Activated T-helper 1 cell treated with anti-CD3 and anti-CD28 coated beads, Interleukin-12 subunit alpha, Interleukin-12 subunit beta, Interleukin-2, Interleukin-4 antibody, amounts not matched to agents 30 ng/mL and 10 ng/mL and 1 ng/mL, durations not matched to agents 14 hours and 24 hours and 36 hours (primary cell): ENCODE results near the gene SPP1. TPM values are rescaled to one million over a fixed set of nuclear protein-coding genes. Genes with fewer than 3 reads are reported as not detected.
"Not testable (repeated sequence)": the region's sequence is repeated elsewhere in the genome, so short reads cannot be mapped to it uniquely, and the experiment has no call there.

ENCODE experiments used
- DNase-seq: peaks from one replicate; pipeline ENCODE4 v3.0.0; 2021; ENCODE audit warnings: low spot score
- H3K27ac Mint-ChIP-seq: one replicate; pipeline ENCODE4 v1.8.0; 2021; ENCODE audit warnings: mild to moderate bottlenecking, mixed read lengths
- H3K27me3 Mint-ChIP-seq: one replicate; pipeline ENCODE4 v1.8.0; 2022; ENCODE audit warnings: mild to moderate bottlenecking, moderate library complexity, mixed read lengths; ENCODE audit not compliant: insufficient read depth
- H3K36me3 Mint-ChIP-seq: one replicate; pipeline ENCODE4 v1.8.0; 2021; ENCODE audit warnings: low read depth, mixed read lengths
- H3K4me1 Mint-ChIP-seq: one replicate; pipeline ENCODE4 v1.8.0; 2021; ENCODE audit warnings: low read depth, mixed read lengths
- H3K4me3 Mint-ChIP-seq: one replicate; pipeline ENCODE4 v1.8.0; 2021; ENCODE audit warnings: mild to moderate bottlenecking, moderate library complexity, mixed read lengths
- H3K9me3 Mint-ChIP-seq: one replicate; pipeline ENCODE4 v1.8.0; 2021; ENCODE audit warnings: mixed read lengths
- intact Hi-C: fragments of 100-400 bp; cut with micrococcal nuclease; formaldehyde crosslinking; loops from one replicate; pipeline ENCODE4 v1.15.1; 2024
- total RNA-seq: library from RNA; stranded (reverse); gene quantifications from 2 replicates; pipeline ENCODE4 v1.2.3, GENCODE V29; 2022

SPP1 gene
- total RNA-seq, 1 donor from 2014 or later, result 1.0 TPM

DNA sequence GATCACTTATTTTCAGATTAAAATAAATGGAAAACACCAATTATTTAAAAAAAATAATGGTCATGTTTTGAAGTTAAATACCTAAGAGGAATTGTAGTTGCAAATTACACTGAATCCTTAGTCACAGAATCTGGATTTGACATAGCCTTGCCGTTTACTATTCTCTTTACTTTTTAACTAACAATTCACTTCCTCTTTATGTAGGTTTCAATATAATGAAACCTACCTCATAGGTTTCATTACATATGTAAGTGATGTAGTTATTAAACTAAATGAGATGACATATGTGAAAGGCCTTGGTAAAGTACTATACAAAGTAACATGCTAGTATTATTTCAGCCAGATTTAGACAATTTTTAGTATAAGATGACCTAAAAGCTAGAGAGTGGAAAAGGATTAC, 6.5 kb downstream of the SPP1 start:
- H3K4me3 Mint-ChIP-seq, result no peak overlapping the region
- no peaks in the 10 kb centered on the region for H3K4me1 Mint-ChIP-seq
- intact Hi-C loops, result no loop called here
- peaks cover 25% of the 10 kb centered on the region for H3K27me3 Mint-ChIP-seq
- H3K27ac Mint-ChIP-seq, result no peak overlapping the region
- H3K36me3 Mint-ChIP-seq, result no peaks in the 10 kb centered on the region
- H3K9me3 Mint-ChIP-seq, result no peaks in the 10 kb centered on the region
- no peak for DNase-seq

DNA sequence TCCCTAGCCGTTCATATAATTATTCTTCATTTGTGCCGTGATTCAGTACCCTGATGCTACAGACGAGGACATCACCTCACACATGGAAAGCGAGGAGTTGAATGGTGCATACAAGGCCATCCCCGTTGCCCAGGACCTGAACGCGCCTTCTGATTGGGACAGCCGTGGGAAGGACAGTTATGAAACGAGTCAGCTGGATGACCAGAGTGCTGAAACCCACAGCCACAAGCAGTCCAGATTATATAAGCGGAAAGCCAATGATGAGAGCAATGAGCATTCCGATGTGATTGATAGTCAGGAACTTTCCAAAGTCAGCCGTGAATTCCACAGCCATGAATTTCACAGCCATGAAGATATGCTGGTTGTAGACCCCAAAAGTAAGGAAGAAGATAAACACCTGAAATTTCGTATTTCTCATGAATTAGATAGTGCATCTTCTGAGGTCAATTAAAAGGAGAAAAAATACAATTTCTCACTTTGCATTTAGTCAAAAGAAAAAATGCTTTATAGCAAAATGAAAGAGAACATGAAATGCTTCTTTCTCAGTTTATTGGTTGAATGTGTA, 7.0 kb downstream of the SPP1 start:
- H3K4me1 Mint-ChIP-seq, result no peaks in the 10 kb centered on the region
- H3K27me3 Mint-ChIP-seq, result peaks cover 23% of the 10 kb centered on the region
- intact Hi-C loops, result no loop called here
- H3K9me3 Mint-ChIP-seq, result no peaks in the 10 kb centered on the region
- no peaks in the 10 kb centered on the region for H3K36me3 Mint-ChIP-seq
- H3K27ac Mint-ChIP-seq, result no peak overlapping the region
- H3K4me3 Mint-ChIP-seq, result no peak overlapping the region
- DNase-seq, result no peak

DNA sequence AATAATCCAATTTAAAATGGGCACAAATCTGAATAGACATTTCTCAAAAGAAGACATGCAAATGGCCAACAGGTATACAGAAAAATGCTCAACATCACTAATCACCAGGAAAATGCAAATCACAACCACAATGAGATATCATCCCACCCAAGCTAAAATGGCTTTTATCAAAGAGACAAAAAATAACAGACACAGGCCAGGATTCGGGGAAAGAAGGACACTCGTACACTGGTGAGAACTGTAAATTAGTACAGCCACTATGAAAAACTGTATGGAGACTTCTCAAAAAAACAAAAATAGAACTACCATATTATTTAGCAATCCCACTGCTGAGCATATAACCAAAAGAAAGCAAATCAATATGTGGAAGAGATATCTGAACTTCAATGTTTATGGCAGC, 8.5 kb downstream of the SPP1 start:
- Mint-ChIP-seq H3K36me3 (no peaks in the 10 kb centered on the region), H3K9me3 (no peaks in the 10 kb centered on the region), H3K27me3 (peaks cover 21% of the 10 kb centered on the region), H3K4me1 (no peaks in the 10 kb centered on the region), H3K27ac (no peak overlapping the region), H3K4me3 (no peak overlapping the region)
- no peak for DNase-seq
- intact Hi-C loops, result no loop called here

DNA sequence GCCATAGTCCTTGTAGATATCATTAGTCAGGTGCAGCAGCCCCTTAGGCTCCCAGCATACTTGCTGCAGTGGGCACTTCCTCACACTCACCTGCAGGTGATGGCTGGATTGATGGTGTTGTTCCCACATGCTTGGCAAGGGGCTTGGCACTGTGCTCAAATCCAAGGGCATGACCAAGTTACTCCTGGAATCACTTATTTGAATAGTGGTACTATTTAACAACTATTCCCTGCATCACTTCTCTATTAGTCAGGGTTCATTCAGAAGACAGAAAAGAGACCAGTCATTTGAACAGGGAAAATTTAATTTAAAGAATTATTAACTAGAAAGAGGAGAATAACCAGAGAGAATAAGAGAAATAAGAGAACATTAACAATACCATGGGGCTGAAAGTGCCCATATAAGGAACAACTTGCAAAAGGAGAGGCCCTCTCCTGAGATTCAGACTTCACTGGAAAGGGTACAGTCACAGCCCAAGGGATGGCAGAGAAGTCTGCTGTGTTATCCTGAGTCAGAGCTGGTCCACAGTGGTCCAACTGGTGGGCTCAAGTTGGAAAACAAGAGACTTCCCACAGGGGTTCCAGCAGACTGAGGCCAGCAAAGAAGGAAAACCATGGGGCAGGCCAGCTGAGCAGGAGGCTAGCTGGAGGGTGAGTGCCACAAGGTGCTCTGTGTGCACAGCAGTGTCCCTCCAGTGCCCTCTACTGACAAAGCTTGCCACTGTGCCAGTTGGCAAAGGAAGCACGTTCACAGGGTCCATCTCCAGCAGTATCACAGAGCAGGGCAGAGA, 9.8 kb downstream of the SPP1 start:
- no peak for DNase-seq
- no peaks in the 10 kb centered on the region for H3K36me3 Mint-ChIP-seq
- intact Hi-C loops, result loop anchor here (1.0 kb wide), 1 partner anchor 132 kb away; no protein-coding TSS in a partner anchor

DNA sequence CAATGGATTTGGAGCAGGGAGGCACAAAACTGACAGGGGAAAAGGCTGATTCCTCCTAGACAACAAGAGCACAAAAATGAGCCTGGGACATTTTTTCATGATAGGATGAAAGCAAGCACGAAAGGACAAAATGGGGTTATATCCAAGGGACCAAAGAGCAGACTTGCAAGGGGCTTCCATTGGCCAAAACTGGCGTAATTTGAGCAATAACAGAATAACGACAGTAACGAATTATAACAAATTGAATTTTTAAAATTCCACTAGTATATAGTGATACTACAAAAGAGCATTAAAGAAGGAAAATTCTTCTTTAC, 10.3 kb downstream of the SPP1 start:
- Mint-ChIP-seq H3K36me3 (no peaks in the 10 kb centered on the region), H3K27me3 (peaks cover 18% of the 10 kb centered on the region), H3K9me3 (no peaks in the 10 kb centered on the region), H3K27ac (no peak overlapping the region), H3K4me1 (no peaks in the 10 kb centered on the region), H3K4me3 (no peak overlapping the region)
- intact Hi-C loops, result loop anchor here (1.0 kb wide), 1 partner anchor 133 kb away; no protein-coding TSS in a partner anchor
- no peak for DNase-seq

More for the DNA sequence above, 9.8 kb downstream of the SPP1 start:
- Mint-ChIP-seq H3K27me3 (peaks cover 18% of the 10 kb centered on the region), H3K4me1 (no peaks in the 10 kb centered on the region), H3K4me3 (no peak overlapping the region), H3K9me3 (no peaks in the 10 kb centered on the region), H3K27ac (no peak overlapping the region)

DNA sequence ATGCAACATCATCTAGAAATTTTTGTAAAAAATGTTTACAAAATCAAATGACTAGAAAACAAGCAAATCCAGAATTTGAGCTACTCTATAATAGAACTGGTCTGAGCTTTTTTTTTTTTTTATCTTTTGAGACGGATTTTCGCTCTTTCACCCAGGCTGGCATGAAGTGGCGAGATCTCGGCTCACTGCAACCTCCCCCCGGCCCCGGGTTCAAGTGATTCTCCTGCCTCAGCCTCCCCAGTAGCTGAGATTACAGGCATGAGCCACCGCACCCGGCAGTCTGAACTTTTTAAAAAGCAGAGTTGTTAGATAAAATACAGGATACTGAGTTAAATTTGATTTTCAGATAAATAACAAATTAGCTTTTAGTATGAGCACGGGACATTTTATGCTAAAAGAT, 11.0 kb downstream of the SPP1 start:
- Mint-ChIP-seq H3K9me3 (no peaks in the 10 kb centered on the region), H3K27me3 (peaks cover 16% of the 10 kb centered on the region), H3K4me3 (no peak overlapping the region), H3K27ac (no peak overlapping the region), H3K4me1 (peaks cover 5% of the 10 kb centered on the region), H3K36me3 (no peaks in the 10 kb centered on the region)
- intact Hi-C loops, result no loop called here
- no peak for DNase-seq

DNA sequence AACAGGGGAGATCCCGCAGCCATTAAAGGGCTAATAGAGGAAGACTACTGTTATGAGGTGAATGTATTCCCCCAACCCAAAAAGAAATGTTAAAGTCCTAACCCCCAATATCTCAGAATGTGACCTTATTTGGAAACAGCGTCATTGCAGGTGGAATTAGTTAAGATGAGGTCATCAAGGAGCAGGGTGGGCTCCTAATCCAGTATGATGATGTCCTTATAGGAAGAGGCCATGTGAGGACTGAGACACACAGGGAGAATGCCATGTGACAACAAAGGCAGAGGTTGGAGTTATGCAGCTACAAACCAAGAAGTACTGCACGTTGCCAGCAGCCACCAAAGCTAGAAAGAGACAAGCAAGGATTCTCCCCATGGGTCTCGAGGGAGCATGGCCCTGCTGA, 14.3 kb downstream of the SPP1 start:
- peaks cover 9% of the 10 kb centered on the region for H3K27me3 Mint-ChIP-seq
- no peak overlapping the region for H3K4me3 Mint-ChIP-seq
- no peaks in the 10 kb centered on the region for H3K9me3 Mint-ChIP-seq
- no peak for DNase-seq
- H3K27ac Mint-ChIP-seq, result no peak overlapping the region
- H3K4me1 Mint-ChIP-seq, result peaks cover 8% of the 10 kb centered on the region
- intact Hi-C loops, result no loop called here
- no peaks in the 10 kb centered on the region for H3K36me3 Mint-ChIP-seq

DNA sequence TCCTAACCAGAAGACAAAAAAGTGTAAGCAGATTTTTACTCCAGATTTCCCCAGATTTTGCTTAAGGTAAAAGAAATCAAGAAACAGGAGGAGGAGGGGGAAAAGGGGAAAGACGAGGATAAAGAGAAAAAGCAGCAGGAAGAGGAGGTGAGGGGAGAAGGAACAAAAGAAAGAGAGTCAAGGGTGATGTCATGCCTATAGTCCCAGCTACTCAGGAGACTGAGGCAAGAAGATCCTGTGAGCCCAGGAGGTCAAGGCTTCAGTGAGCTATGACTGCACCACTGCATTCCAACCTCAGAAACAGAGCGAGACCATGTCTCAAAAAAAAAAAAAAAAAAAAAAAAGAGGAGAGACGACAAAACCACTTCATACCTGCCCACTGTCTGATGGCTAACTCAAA, 19.9 kb downstream of the SPP1 start:
- no peaks in the 10 kb centered on the region for H3K36me3 Mint-ChIP-seq
- H3K27ac Mint-ChIP-seq, result no peak overlapping the region
- no peak overlapping the region for H3K4me3 Mint-ChIP-seq
- DNase-seq, result no peak
- peaks cover 12% of the 10 kb centered on the region for H3K27me3 Mint-ChIP-seq
- intact Hi-C loops, result no loop called here
- no peaks in the 10 kb centered on the region for H3K9me3 Mint-ChIP-seq
- peaks cover 8% of the 10 kb centered on the region for H3K4me1 Mint-ChIP-seq

DNA sequence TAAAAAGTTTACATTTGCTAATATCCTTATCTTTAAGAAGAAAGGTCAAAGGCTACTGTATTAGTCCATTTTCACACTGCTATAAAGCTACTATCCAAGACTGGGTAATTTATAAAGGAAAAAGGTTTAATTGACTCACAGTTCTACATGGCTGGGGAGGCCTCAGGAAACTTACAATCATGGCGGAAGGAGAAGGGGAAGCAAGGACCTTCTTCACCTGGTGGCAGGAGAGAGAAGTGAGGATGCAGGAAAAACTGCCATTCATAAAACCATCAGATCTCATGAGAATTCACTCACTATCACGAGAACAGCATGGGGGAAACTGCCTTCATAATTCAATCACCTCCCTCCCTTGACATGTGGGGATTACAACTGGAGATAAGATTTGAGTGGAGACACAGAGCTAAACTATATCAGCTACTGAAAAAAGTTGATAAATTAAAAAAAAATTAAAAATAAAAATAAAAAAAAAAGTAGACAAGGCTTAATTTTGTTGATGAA, 23.7 kb downstream of the SPP1 start:
- H3K27me3 Mint-ChIP-seq, result peaks cover 23% of the 10 kb centered on the region
- H3K4me1 Mint-ChIP-seq, intact Hi-C loops, H3K4me3 Mint-ChIP-seq, H3K9me3 Mint-ChIP-seq, DNase-seq, H3K27ac Mint-ChIP-seq, H3K36me3 Mint-ChIP-seq: not testable (repeated sequence)

DNA sequence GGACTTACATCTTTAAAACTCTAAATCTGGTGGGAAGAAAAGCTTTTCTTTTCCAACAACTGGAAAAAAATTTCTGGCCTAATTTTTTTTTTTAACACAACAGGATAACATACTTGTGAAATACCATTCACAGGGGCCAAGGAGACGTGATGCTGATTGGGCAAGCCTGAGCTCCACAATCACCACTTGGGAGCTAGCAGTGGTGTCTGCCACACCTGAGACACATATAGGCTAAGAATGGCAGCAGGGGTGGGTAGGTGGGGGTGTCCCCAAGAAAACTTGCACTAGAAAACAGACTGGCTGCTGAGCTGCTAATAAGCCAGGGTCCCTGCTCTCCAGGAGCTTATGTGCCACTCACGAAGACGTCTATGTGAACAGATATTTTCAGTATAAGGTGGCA, 26.4 kb downstream of the SPP1 start:
- Mint-ChIP-seq H3K4me3 (no peak overlapping the region), H3K27me3 (peaks cover 27% of the 10 kb centered on the region), H3K36me3 (no peaks in the 10 kb centered on the region), H3K27ac (no peak overlapping the region), H3K4me1 (peaks cover 5% of the 10 kb centered on the region), H3K9me3 (no peaks in the 10 kb centered on the region)
- intact Hi-C loops, result loop anchor here (10.0 kb wide), 2 partner anchors 997 to 1067 kb away; partner anchors contain the start of gene AFF1
- no peak for DNase-seq

DNA sequence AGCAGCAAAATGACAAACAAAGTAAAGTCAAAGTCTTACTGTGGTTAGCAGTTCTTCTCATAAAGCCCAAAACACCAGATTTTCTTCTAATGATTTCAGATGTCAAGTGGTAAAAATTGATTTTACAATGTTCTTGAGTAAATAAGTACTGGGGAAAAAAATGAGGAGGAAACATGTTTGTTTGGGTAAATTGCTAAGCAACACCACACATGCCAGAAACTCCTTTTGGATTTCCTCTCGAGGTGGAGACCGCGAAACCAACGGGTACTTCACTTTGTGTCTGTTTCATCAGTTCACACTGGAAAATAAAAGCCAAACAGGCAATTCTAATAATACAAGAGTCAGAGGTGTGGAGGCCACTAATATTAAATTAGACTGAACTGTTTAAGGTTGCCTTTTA, 27.3 kb downstream of the SPP1 start:
- H3K4me1 Mint-ChIP-seq, result peaks cover 6% of the 10 kb centered on the region
- peaks cover 30% of the 10 kb centered on the region for H3K27me3 Mint-ChIP-seq
- no peak for DNase-seq
- H3K27ac Mint-ChIP-seq, result no peak overlapping the region
- no peak overlapping the region for H3K4me3 Mint-ChIP-seq
- H3K36me3 Mint-ChIP-seq, result no peaks in the 10 kb centered on the region
- H3K9me3 Mint-ChIP-seq, result no peaks in the 10 kb centered on the region
- intact Hi-C loops, result loop anchor here (10.0 kb wide), 2 partner anchors 998 to 1068 kb away; partner anchors contain the start of gene AFF1

DNA sequence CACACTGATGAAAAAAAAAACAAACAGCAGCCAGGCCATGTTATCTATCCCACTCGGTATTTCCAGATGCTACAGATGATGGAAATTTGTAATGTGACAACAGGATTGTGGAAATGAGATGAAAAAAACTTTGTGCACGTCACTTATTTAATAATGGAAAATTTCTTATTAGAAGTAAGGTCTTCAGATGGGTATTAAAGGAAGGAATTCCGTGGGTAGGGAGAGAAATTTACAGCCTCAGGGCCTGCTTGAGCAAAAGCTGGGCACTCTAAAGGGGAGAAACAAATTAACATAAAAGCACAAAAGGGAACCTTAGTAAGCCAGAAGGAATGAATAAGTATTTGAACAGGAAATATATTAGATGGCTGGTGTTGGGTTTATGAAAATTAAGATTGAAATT, 27.7 kb downstream of the SPP1 start:
- H3K4me1 Mint-ChIP-seq, result peaks cover 6% of the 10 kb centered on the region
- no peaks in the 10 kb centered on the region for H3K36me3 Mint-ChIP-seq
- H3K9me3 Mint-ChIP-seq, result no peaks in the 10 kb centered on the region
- no peak for DNase-seq
- peaks cover 29% of the 10 kb centered on the region for H3K27me3 Mint-ChIP-seq
- intact Hi-C loops, result loop anchor here (10.0 kb wide), 2 partner anchors 998 to 1068 kb away; partner anchors contain the start of gene AFF1
- no peak overlapping the region for H3K27ac Mint-ChIP-seq
- no peak overlapping the region for H3K4me3 Mint-ChIP-seq

DNA sequence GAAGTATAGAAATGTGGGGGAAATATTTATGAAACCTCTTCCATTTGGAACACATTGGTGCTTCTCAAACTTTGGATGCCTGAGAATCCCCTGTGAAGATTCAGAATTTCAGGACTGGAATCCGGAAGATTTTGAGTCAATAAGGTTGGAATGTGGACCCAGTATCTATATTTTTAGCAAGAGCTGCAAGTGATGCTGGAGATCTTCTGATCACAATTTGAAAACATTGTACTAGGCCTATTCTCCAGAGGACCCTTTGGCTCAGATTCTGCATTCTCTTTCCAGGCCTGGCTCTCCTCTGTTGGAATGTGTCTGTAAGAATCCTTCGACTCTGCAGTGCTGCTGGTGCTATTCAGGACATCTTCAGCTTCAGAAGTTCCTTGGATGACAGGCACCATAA, 29.6 kb downstream of the SPP1 start:
- H3K27me3 Mint-ChIP-seq, result peaks cover 27% of the 10 kb centered on the region
- DNase-seq, result no peak
- intact Hi-C loops, result loop anchor here (5.0 to 10.0 kb wide), 5 partner anchors 277 to 1107 kb away; partner anchors contain the start of genes AFF1, PPM1K and TIGD2
- peaks cover 18% of the 10 kb centered on the region for H3K4me1 Mint-ChIP-seq
- no peak overlapping the region for H3K27ac Mint-ChIP-seq
- no peaks in the 10 kb centered on the region for H3K9me3 Mint-ChIP-seq
- no peak overlapping the region for H3K4me3 Mint-ChIP-seq
- no peaks in the 10 kb centered on the region for H3K36me3 Mint-ChIP-seq
